ENCODE measurements around the gene CDH5.

Gene CDH5

DNA sequence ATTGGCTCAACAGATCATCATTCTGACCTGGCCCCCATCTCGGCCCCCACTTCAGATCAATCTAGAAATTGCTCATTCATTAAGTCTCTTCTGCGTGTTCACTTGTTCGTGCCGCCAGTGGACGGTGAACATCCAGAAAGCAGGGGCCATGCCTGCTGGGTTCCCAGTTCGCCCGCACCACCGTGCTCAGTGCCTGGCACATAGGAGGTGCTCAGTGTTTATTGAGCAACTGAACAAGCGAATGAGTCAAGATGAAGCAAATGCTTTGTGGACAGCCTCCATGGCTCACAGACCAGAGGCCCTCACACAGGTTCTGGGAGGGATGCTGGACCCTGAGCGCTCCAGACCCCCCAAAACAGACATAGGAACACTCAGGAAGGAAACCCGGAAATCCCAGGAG is 74.5 kb downstream of the CDH5 start:
- Histone ChIP-seq H3K27ac (ENCODE audit: low read depth, low read length, poor library complexity, severe bottlenecking) (no peak overlapping the region), H3K36me3 (ENCODE audit: insufficient read depth, low read length) (no peaks in the 10 kb centered on the region), H4K20me1 (ENCODE audit: insufficient read depth, low read length) (no peaks in the 10 kb centered on the region), H3K79me2 (ENCODE audit: insufficient read depth, low read length) (no peaks in the 10 kb centered on the region), H3K4me2 (ENCODE audit: low read length) (no peak overlapping the region), H2AFZ (ENCODE audit: low read length) (no peak overlapping the region), H3K4me1 (ENCODE audit: insufficient read depth, low read length, severe bottlenecking) (no peaks in the 10 kb centered on the region), H3K9me2 (ENCODE audit: low read depth, low read length) (no peaks in the 10 kb centered on the region), H3K9ac (ENCODE audit: low read length) (no peak overlapping the region), H3K4me3 (ENCODE audit: low read depth, low read length, poor library complexity, severe bottlenecking) (no peak overlapping the region), H3K27me3 (ENCODE audit: insufficient read depth, low read length) (no peaks in the 10 kb centered on the region), H3F3A (ENCODE audit: insufficient read depth, low read length) (no peaks in the 10 kb centered on the region), H3K9me3 (ENCODE audit: low read length) (no peaks in the 10 kb centered on the region)
- no peak for TF ChIP-seq EZH2 (IDR thresholded peaks at IDR 0.05; ENCODE audit: borderline replicate concordance, low read length)
- TF ChIP-seq, protein P1, sequence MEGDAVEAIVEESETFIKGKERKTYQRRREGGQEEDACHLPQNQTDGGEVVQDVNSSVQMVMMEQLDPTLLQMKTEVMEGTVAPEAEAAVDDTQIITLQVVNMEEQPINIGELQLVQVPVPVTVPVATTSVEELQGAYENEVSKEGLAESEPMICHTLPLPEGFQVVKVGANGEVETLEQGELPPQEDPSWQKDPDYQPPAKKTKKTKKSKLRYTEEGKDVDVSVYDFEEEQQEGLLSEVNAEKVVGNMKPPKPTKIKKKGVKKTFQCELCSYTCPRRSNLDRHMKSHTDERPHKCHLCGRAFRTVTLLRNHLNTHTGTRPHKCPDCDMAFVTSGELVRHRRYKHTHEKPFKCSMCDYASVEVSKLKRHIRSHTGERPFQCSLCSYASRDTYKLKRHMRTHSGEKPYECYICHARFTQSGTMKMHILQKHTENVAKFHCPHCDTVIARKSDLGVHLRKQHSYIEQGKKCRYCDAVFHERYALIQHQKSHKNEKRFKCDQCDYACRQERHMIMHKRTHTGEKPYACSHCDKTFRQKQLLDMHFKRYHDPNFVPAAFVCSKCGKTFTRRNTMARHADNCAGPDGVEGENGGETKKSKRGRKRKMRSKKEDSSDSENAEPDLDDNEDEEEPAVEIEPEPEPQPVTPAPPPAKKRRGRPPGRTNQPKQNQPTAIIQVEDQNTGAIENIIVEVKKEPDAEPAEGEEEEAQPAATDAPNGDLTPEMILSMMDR (IDR thresholded peaks at IDR 0.05; ENCODE audit: low read length): no peak

DNA sequence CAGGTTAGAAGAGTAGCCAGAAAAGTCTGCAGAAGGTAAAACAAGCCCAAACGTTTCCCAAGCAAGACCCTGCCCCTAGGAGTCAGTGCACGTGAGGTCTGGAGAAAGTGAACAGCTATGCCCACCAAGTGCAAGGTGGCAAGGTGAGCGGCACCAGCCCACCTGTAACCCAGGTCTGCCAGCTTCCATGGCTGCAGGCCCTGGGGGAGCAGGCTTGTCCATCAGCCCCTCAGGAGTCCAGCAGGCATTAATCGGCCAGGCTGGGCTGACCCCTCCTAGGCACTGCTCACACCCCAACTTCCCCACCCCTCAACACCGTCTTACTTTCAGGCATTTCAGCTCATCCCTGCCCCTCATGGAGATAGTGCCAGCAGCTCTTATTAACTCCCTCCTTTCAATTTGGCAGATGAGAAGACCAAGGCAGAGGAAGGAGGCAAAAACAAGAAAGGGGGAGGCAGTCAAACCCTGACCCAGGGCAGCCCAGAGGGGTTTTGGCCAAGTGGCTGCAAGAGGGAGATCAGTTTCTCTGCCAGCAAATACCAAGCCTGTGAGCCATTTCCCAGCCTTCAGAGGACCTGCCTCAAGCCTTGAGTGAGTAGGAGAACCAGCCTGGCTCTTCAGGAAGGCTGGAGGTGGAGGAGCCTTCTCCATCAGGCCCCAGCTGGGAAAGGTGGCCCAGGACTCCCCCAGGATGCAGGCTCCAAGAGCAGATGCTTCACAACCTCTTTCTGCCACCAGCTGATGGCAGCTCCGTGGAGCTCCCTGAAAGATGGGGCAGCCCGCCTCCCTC is 75.3 kb downstream of the CDH5 start:
- no peak overlapping the region for H3K9ac ChIP-seq (ENCODE audit: low read length)
- H3K9me3 ChIP-seq (ENCODE audit: low read length): no peaks in the 10 kb centered on the region
- no peak overlapping the region for H3K27ac ChIP-seq (ENCODE audit: low read depth, low read length, poor library complexity, severe bottlenecking)
- H3F3A ChIP-seq (ENCODE audit: insufficient read depth, low read length): no peaks in the 10 kb centered on the region
- no peaks in the 10 kb centered on the region for H3K36me3 ChIP-seq (ENCODE audit: insufficient read depth, low read length)
- H3K9me2 ChIP-seq (ENCODE audit: low read depth, low read length): no peaks in the 10 kb centered on the region
- H3K79me2 ChIP-seq (ENCODE audit: insufficient read depth, low read length): no peaks in the 10 kb centered on the region
- TF ChIP-seq EZH2 (IDR thresholded peaks at IDR 0.05; ENCODE audit: borderline replicate concordance, low read length): no peak
- TF ChIP-seq, protein P1 (IDR thresholded peaks at IDR 0.05; ENCODE audit: low read length): no peak
- no peak overlapping the region for H3K4me2 ChIP-seq (ENCODE audit: low read length)
- no peak overlapping the region for H2AFZ ChIP-seq (ENCODE audit: low read length)
- no peaks in the 10 kb centered on the region for H4K20me1 ChIP-seq (ENCODE audit: insufficient read depth, low read length)
- H3K4me1 ChIP-seq (ENCODE audit: insufficient read depth, low read length, severe bottlenecking): no peaks in the 10 kb centered on the region
- H3K4me3 ChIP-seq (ENCODE audit: low read depth, low read length, poor library complexity, severe bottlenecking): no peak overlapping the region
- H3K27me3 ChIP-seq (ENCODE audit: insufficient read depth, low read length): no peaks in the 10 kb centered on the region

DNA sequence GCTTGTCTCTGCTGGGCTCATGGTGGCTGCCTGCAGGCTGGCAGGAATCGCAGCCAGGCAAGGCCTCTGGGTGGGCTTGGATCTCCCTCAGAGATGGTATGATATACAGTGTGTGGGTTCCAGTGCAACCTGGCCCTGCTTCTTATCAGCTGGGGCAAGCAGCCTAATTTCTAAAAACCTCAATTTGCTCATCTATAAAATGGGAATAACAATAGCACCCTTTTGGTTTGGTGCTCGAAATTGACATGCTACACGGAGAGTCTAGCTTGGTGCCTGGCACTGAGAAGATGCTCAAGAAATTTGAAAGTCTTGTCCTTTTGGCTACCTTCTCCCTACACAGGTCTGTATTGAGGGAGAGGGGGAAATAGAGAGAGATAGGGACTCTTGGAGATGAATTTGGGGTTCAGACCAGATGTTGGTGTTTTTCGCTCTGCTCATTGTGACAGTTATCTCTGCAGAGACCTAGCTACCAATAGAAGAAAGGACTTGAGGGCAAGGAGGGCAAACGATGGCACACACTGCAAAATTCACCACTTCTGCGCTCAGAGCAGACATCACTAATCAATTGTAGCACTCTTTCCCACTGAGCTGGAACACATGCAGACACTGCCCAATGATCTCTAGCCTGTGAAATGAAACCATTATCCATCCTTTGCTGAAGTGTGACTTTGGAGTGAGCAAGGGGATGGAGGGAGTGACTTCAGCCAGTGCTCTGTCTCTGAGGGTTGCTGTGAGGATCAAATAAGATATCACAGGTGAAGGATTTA is 76.2 kb downstream of the CDH5 start:
- TF ChIP-seq EZH2 (IDR thresholded peaks at IDR 0.05; ENCODE audit: borderline replicate concordance, low read length): no peak
- TF ChIP-seq, protein P1 (IDR thresholded peaks at IDR 0.05; ENCODE audit: low read length): no peak
- Histone ChIP-seq H3K4me2 (ENCODE audit: low read length) (no peak overlapping the region), H4K20me1 (ENCODE audit: insufficient read depth, low read length) (no peaks in the 10 kb centered on the region), H3K79me2 (ENCODE audit: insufficient read depth, low read length) (no peaks in the 10 kb centered on the region), H3F3A (ENCODE audit: insufficient read depth, low read length) (no peaks in the 10 kb centered on the region), H3K27ac (ENCODE audit: low read depth, low read length, poor library complexity, severe bottlenecking) (no peak overlapping the region), H3K4me1 (ENCODE audit: insufficient read depth, low read length, severe bottlenecking) (no peaks in the 10 kb centered on the region), H3K9me2 (ENCODE audit: low read depth, low read length) (no peaks in the 10 kb centered on the region), H3K36me3 (ENCODE audit: insufficient read depth, low read length) (no peaks in the 10 kb centered on the region), H3K4me3 (ENCODE audit: low read depth, low read length, poor library complexity, severe bottlenecking) (no peak overlapping the region), H2AFZ (ENCODE audit: low read length) (no peak overlapping the region), H3K27me3 (ENCODE audit: insufficient read depth, low read length) (no peaks in the 10 kb centered on the region), H3K9me3 (ENCODE audit: low read length) (no peaks in the 10 kb centered on the region), H3K9ac (ENCODE audit: low read length) (no peak overlapping the region)

Measured in OCI-LY1 (cell line).